Gastroesophageal sphincter (tissue), 4 donors: ENCODE results near the gene PID1. TPM values are rescaled to one million over a fixed set of nuclear protein-coding genes. Genes with fewer than 3 reads are reported as not detected.

Experiments used
- ATAC-seq: fragments of 150-250 bp; one replicate; pipeline ENCODE4 v1.9.1; 2016; ENCODE audit warnings: mild to moderate bottlenecking, moderate library complexity
- H3K27ac ChIP-seq, 4 donors: fragments of 200-600 bp; sonication (generic) in 3 of 4; 1 replicate in 3 of 4; 2 replicates in 1 of 4; pipeline ENCODE4 v1.5.1; 2016 to 2019
- H3K27me3 ChIP-seq: fragments of 200-600 bp; sonication (generic); one replicate; pipeline ENCODE4 v1.5.1; 2019
- H3K36me3 ChIP-seq, 2 donors: fragments of 200-600 bp; sonication (generic); one replicate each; pipeline ENCODE4 v1.5.1; 2019; ENCODE audit warnings: control low read depth in 1 of 2
- H3K4me1 ChIP-seq, 3 donors: fragments of 200-600 bp; sonication (generic); 1 replicate in 2 of 3; 2 replicates in 1 of 3; pipeline ENCODE4 v1.5.1; 2016 to 2019; ENCODE audit warnings: control low read depth in 2 of 3
- H3K4me3 ChIP-seq, 2 donors: fragments of 200-600 bp; sonication (generic); one replicate each; pipeline ENCODE4 v1.5.1; 2019; ENCODE audit warnings: mild to moderate bottlenecking in 1 of 2, moderate library complexity in 1 of 2
- H3K9me3 ChIP-seq, 3 donors: fragments of 200-600 bp; sonication (generic); one replicate each; pipeline ENCODE4 v1.5.1; 2017 to 2019; ENCODE audit warnings: control low read depth in 2 of 3
- EP300 ChIP-seq: sonication (generic); formaldehyde crosslinking; IDR thresholded peaks from one replicate; pipeline ENCODE4 v1.6.1; 2017; ENCODE audit warnings: antibody characterized with exemption, mild to moderate bottlenecking
- POLR2A ChIP-seq, 2 donors: fragments of 450-650 bp; IDR thresholded peaks; one replicate each; pipeline ENCODE4 v1.6.1; 2017; ENCODE audit warnings: antibody characterized with exemption in 2 of 2, mild to moderate bottlenecking in 2 of 2, moderate library complexity in 1 of 2
- POLR2AphosphoS5 ChIP-seq: sonication (generic); formaldehyde crosslinking; IDR thresholded peaks from one replicate; pipeline ENCODE4 v1.6.1; 2017; ENCODE audit warnings: antibody characterized with exemption
- WGBS, 2 donors: methylation state at CpG; one replicate each; pipeline ENCODE4 v1.1.5; 2018; ENCODE audit warnings: low coverage in 1 of 2; 5-methylcytosine and 5-hydroxymethylcytosine counted together
- total RNA-seq, 4 donors: library from RNA; depleted of rRNA; stranded (reverse); fragments of >200 nt; gene quantifications; one replicate each; pipeline ENCODE4 v1.1.0, GENCODE V29; 2016
- TF ChIP-seq, protein P1 (sequence below), 4 experiments: fragments of 200-600 bp in 2 of 4; fragments of 450-650 bp in 2 of 4; sonication (generic) in 1 of 4; IDR thresholded peaks; one replicate each; pipeline ENCODE4 v1.5.1; 2017 to 2019; ENCODE audit warnings: antibody characterized with exemption in 4 of 4, mild to moderate bottlenecking in 2 of 4, moderate library complexity in 2 of 4

PID1 gene
- total RNA-seq, 4 donors from 2014 or later, result 34.4 to 62.4 (median 54.9) TPM

- whole genome bisulfite sequencing, 2 donors, result 21 to 24% methylated on average over 2 of the region's 2 CpGs
- no peak for TF ChIP-seq EP300
- TF ChIP-seq, protein P1, sequence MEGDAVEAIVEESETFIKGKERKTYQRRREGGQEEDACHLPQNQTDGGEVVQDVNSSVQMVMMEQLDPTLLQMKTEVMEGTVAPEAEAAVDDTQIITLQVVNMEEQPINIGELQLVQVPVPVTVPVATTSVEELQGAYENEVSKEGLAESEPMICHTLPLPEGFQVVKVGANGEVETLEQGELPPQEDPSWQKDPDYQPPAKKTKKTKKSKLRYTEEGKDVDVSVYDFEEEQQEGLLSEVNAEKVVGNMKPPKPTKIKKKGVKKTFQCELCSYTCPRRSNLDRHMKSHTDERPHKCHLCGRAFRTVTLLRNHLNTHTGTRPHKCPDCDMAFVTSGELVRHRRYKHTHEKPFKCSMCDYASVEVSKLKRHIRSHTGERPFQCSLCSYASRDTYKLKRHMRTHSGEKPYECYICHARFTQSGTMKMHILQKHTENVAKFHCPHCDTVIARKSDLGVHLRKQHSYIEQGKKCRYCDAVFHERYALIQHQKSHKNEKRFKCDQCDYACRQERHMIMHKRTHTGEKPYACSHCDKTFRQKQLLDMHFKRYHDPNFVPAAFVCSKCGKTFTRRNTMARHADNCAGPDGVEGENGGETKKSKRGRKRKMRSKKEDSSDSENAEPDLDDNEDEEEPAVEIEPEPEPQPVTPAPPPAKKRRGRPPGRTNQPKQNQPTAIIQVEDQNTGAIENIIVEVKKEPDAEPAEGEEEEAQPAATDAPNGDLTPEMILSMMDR (IDR thresholded peaks at IDR 0.05), result no peak
- no peaks in the 10 kb centered on the region for H3K27me3 ChIP-seq
- H3K36me3 ChIP-seq, result no peaks in the 10 kb centered on the region
- no peak for ATAC-seq
- H3K9me3 ChIP-seq, result no peaks in the 10 kb centered on the region
- no peak overlapping the region for H3K27ac ChIP-seq
- no peak overlapping the region for H3K4me3 ChIP-seq
- peaks cover 0 to 13% (median 0%) of the 10 kb centered on the region in 3 donors for H3K4me1 ChIP-seq
Measured at GRCh38 chr2:229088517-229088913, 182.6 kb downstream of the PID1 start.

DNA sequence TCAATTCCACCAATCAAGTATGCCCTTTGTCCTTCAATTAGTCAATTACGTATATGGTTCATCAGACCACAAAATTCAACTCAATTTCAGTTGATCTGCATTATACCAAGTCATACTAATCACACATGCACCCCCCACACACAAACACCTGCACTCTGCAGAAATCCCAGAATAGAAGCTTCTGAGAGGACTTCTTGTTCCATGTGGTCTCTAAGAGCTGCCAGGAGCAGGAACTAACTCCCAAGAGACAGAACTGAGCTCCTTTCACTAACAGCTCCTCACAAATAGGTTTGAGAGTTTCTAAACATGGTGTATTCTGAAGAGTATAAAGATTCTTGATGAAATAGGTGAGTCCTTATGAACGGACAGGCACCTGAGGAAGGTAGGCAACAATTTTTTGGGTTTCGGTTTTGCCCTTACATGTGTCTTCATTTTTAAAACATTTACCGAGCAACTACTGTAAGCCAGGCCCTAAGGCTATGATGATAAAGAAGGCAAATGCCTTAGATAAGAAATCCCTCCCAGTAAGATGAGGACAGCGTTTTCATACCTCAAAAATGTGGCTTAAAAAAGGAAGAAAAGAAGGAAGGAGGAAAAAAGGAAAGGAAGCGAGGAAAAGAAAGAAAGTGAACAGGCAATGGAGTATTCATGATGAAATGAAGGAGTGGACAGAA lies 183.1 kb downstream of the PID1 start:
- Histone ChIP-seq H3K9me3 (no peaks in the 10 kb centered on the region), H3K27ac (no peak overlapping the region), H3K36me3 (no peaks in the 10 kb centered on the region), H3K4me1 (peaks cover 0 to 13% (median 0%) of the 10 kb centered on the region in 3 donors), H3K27me3 (no peaks in the 10 kb centered on the region), H3K4me3 (no peak overlapping the region)
- 72 to 77% methylated on average over 5 to 6 of the region's 6 CpGs for WGBS, 2 donors
- ATAC-seq, result no peak
- TF ChIP-seq POLR2A (IDR thresholded peaks at IDR 0.05) (no peak), EP300 (no peak), POLR2AphosphoS5 (no peak)
- TF ChIP-seq, protein P1 (IDR thresholded peaks at IDR 0.05), result no peak

DNA sequence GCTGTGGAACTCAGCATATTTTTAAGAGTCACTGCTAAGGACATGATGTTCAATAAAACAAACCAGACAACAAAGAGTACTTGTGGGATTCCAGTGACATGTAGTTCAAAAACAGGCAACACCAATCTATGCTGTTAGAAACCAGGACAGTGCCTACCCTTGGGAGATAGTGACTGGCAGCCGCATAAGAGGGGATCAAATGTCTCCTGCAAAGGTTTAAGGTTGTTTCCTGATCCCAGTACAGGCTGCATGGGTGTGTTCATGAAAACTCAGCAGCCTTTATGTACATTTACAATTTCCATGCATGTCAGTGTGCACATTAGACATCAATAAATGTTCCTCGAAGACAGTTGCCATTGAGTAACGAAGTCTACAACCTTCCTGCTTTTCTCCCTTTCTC lies 183.8 kb downstream of the PID1 start:
- Histone ChIP-seq H3K9me3 (no peaks in the 10 kb centered on the region), H3K27me3 (no peaks in the 10 kb centered on the region), H3K27ac (no peak overlapping the region), H3K4me1 (peaks cover 0 to 13% (median 0%) of the 10 kb centered on the region in 3 donors), H3K36me3 (no peaks in the 10 kb centered on the region), H3K4me3 (no peak overlapping the region)
- 95% methylated on average over 3 of the region's 3 CpGs; no CpG with 5 or more reads in 1 of the 2 donors for WGBS, 2 donors
- no peak for TF ChIP-seq EP300
- TF ChIP-seq, protein P1 (IDR thresholded peaks at IDR 0.05), result no peak
- ATAC-seq, result no peak

DNA sequence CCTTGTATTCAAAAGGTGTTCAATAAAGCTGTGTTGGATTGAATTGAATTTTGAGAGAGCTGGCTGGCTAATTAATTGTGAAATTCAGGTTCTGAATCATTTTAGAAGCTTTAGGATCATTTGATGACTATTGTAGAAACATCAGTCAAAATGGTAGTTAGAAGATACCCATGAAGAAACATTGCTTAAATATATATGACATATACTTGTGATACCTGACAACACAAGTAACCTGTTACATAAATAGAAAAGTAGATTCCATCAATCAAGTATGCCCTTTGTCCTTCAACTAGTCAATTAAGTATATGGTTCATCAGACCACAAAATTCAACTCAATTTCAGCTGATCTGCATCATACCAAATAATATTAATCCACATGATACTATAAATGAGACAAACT lies 185.6 kb downstream of the PID1 start:
- Histone ChIP-seq H3K9me3 (no peaks in the 10 kb centered on the region), H3K4me3 (no peak overlapping the region), H3K27ac (no peak overlapping the region), H3K27me3 (no peaks in the 10 kb centered on the region), H3K36me3 (no peaks in the 10 kb centered on the region), H3K4me1 (peaks cover 0 to 13% (median 0%) of the 10 kb centered on the region in 3 donors)
- TF ChIP-seq, protein P1 (IDR thresholded peaks at IDR 0.05), result no peak
- no peak for TF ChIP-seq EP300
- no peak for TF ChIP-seq POLR2AphosphoS5
- no peak for TF ChIP-seq POLR2A (IDR thresholded peaks at IDR 0.05)
- no peak for ATAC-seq

- Histone ChIP-seq H3K9me3 (no peaks in the 10 kb centered on the region), H3K27me3 (no peaks in the 10 kb centered on the region), H3K4me3 (no peak overlapping the region), H3K27ac (no peak overlapping the region), H3K36me3 (no peaks in the 10 kb centered on the region), H3K4me1 (peaks cover 0 to 13% (median 0%) of the 10 kb centered on the region in 3 donors)
- no peak for TF ChIP-seq EP300
- TF ChIP-seq POLR2AphosphoS5, result no peak
- no peak for TF ChIP-seq POLR2A (IDR thresholded peaks at IDR 0.05)
- TF ChIP-seq, protein P1 (IDR thresholded peaks at IDR 0.05), result no peak
- no peak for ATAC-seq
- WGBS, 2 donors, result 68 to 82% methylated on average over 5 of the region's 5 CpGs
Measured at GRCh38 chr2:229084447-229084846, 186.6 kb downstream of the PID1 start.
